ENCODE results near the gene BHLHA15.

BHLHA15 gene

GRCh38 chr7:98215561-98216495, 4.6 kb downstream of the BHLHA15 start:
- Histone ChIP-seq H2BK15ac (ENCODE audit: low read depth, poor library complexity, severe bottlenecking) (peak overlapping the region; percentile 1), H2BK120ac (ENCODE audit: low read depth, low read length) (no peak overlapping the region), H3K27ac (ENCODE audit: low read length, poor library complexity, severe bottlenecking) (no peak overlapping the region), H4K91ac (ENCODE audit: low read length) (peak overlapping the region; percentile 68), H2BK5ac (ENCODE audit: low read depth, low read length, poor library complexity, severe bottlenecking) (no peak overlapping the region), H2AFZ (ENCODE audit: low read depth, low read length) (no peak overlapping the region), H3K4me2 (ENCODE audit: low read length, poor library complexity, severe bottlenecking) (no peak overlapping the region), H3K4me1 (ENCODE audit: control insufficient read depth, insufficient read depth, low read depth, low read length) (peaks cover 8% of the 10 kb centered on the region), H3K9me3 (ENCODE audit: control insufficient read depth, low read length) (no peaks in the 10 kb centered on the region), H3K79me1 (replicated peaks; ENCODE audit: low read length, poor library complexity, severe bottlenecking) (peaks cover 7% of the 10 kb centered on the region), H3K4ac (ENCODE audit: low read depth in 1 of 2, low read length in 2 of 2) (no peak overlapping the region), H3K18ac (ENCODE audit: low read depth in 1 of 2, low read length in 2 of 2) (no peak overlapping the region), H3K36me3 (ENCODE audit: control insufficient read depth in 1 of 2, insufficient read depth in 2 of 2, low read depth in 1 of 2, low read length in 2 of 2) (peaks cover 0 to 42% of the 10 kb centered on the region in 2 experiments), H3K9ac (ENCODE audit: low read length) (no peak overlapping the region), H2BK12ac (ENCODE audit: low read length in 2 of 2) (no peak overlapping the region), H3K14ac (ENCODE audit: low read length in 2 of 2) (no peak overlapping the region), H3K23ac (ENCODE audit: low read length in 2 of 2) (no peak overlapping the region), H4K8ac (ENCODE audit: low read length) (no peak overlapping the region), H2AK5ac (ENCODE audit: low read length, severe bottlenecking) (no peak overlapping the region), H3K4me3 (ENCODE audit: insufficient read depth in 1 of 2, low read depth in 1 of 2, low read length in 2 of 2) (no peak overlapping the region), H3K27me3 (ENCODE audit: control insufficient read depth in 1 of 2, insufficient read depth in 1 of 2, low read length in 2 of 2) (peaks cover 0 to 5% of the 10 kb centered on the region in 2 experiments)
- 97% methylated on average over 30 of the region's 32 CpGs for WGBS
- DNase-seq = no peak

- no peak overlapping the region for H2BK120ac ChIP-seq (ENCODE audit: low read depth, low read length)
- no peak overlapping the region for H4K8ac ChIP-seq (ENCODE audit: low read length)
- H3K4me1 ChIP-seq (ENCODE audit: control insufficient read depth, insufficient read depth, low read depth, low read length) = peaks cover 1% of the 10 kb centered on the region
- no peak overlapping the region for H3K14ac ChIP-seq (ENCODE audit: low read length in 2 of 2)
- H2AK5ac ChIP-seq (ENCODE audit: low read length, severe bottlenecking) = no peak overlapping the region
- H3K79me1 ChIP-seq (replicated peaks; ENCODE audit: low read length, poor library complexity, severe bottlenecking) = peaks cover 7% of the 10 kb centered on the region
- no peak overlapping the region for H2BK12ac ChIP-seq (ENCODE audit: low read length in 2 of 2)
- DNase-seq = no peak
- no peak overlapping the region for H2BK15ac ChIP-seq (ENCODE audit: low read depth, poor library complexity, severe bottlenecking)
- H3K18ac ChIP-seq (ENCODE audit: low read depth in 1 of 2, low read length in 2 of 2) = no peak overlapping the region
- peaks cover 6 to 42% of the 10 kb centered on the region in 2 experiments for H3K36me3 ChIP-seq (ENCODE audit: control insufficient read depth in 1 of 2, insufficient read depth in 2 of 2, low read depth in 1 of 2, low read length in 2 of 2)
- no peaks in the 10 kb centered on the region for H3K9me3 ChIP-seq (ENCODE audit: control insufficient read depth, low read length)
- no peak overlapping the region for H3K23ac ChIP-seq (ENCODE audit: low read length in 2 of 2)
- H4K91ac ChIP-seq (ENCODE audit: low read length) = no peak overlapping the region
- H3K4ac ChIP-seq (ENCODE audit: low read depth in 1 of 2, low read length in 2 of 2) = no peak overlapping the region
- H3K9ac ChIP-seq (ENCODE audit: low read length) = no peak overlapping the region
- no peak overlapping the region for H2AFZ ChIP-seq (ENCODE audit: low read depth, low read length)
- no peak overlapping the region for H3K4me3 ChIP-seq (ENCODE audit: insufficient read depth in 1 of 2, low read depth in 1 of 2, low read length in 2 of 2)
- no peak overlapping the region for H2BK5ac ChIP-seq (ENCODE audit: low read depth, low read length, poor library complexity, severe bottlenecking)
- no peak overlapping the region for H3K4me2 ChIP-seq (ENCODE audit: low read length, poor library complexity, severe bottlenecking)
- no peak overlapping the region for H3K27ac ChIP-seq (ENCODE audit: low read length, poor library complexity, severe bottlenecking)
- 92% methylated on average over 20 of the region's 24 CpGs for WGBS
- no peaks in the 10 kb centered on the region for H3K27me3 ChIP-seq (ENCODE audit: control insufficient read depth in 1 of 2, insufficient read depth in 1 of 2, low read length in 2 of 2)
Measured at GRCh38 chr7:98216941-98217622, 5.8 kb downstream of the BHLHA15 start.

- Histone ChIP-seq H3K14ac (ENCODE audit: low read length in 2 of 2) (no peak overlapping the region), H3K4me2 (ENCODE audit: low read length, poor library complexity, severe bottlenecking) (no peak overlapping the region), H3K18ac (ENCODE audit: low read depth in 1 of 2, low read length in 2 of 2) (no peak overlapping the region), H3K79me1 (replicated peaks; ENCODE audit: low read length, poor library complexity, severe bottlenecking) (peaks cover 7% of the 10 kb centered on the region), H3K36me3 (ENCODE audit: control insufficient read depth in 1 of 2, insufficient read depth in 2 of 2, low read depth in 1 of 2, low read length in 2 of 2) (peaks cover 6 to 50% of the 10 kb centered on the region in 2 experiments), H3K4ac (ENCODE audit: low read depth in 1 of 2, low read length in 2 of 2) (no peak overlapping the region), H3K27ac (ENCODE audit: low read length, poor library complexity, severe bottlenecking) (no peak overlapping the region), H3K27me3 (ENCODE audit: control insufficient read depth in 1 of 2, insufficient read depth in 1 of 2, low read length in 2 of 2) (no peaks in the 10 kb centered on the region), H2BK5ac (ENCODE audit: low read depth, low read length, poor library complexity, severe bottlenecking) (no peak overlapping the region), H3K4me3 (ENCODE audit: insufficient read depth in 1 of 2, low read depth in 1 of 2, low read length in 2 of 2) (no peak overlapping the region), H3K9ac (ENCODE audit: low read length) (no peak overlapping the region), H4K91ac (ENCODE audit: low read length) (no peak overlapping the region), H2AK5ac (ENCODE audit: low read length, severe bottlenecking) (no peak overlapping the region), H3K4me1 (ENCODE audit: control insufficient read depth, insufficient read depth, low read depth, low read length) (peaks cover 1% of the 10 kb centered on the region), H3K23ac (ENCODE audit: low read length in 2 of 2) (no peak overlapping the region), H2BK12ac (ENCODE audit: low read length in 2 of 2) (no peak overlapping the region), H3K9me3 (ENCODE audit: control insufficient read depth, low read length) (no peaks in the 10 kb centered on the region), H4K8ac (ENCODE audit: low read length) (no peak overlapping the region), H2BK120ac (ENCODE audit: low read depth, low read length) (no peak overlapping the region), H2BK15ac (ENCODE audit: low read depth, poor library complexity, severe bottlenecking) (no peak overlapping the region), H2AFZ (ENCODE audit: low read depth, low read length) (no peak overlapping the region)
- DNase-seq = no peak
- WGBS = 92% methylated on average over 41 of the region's 41 CpGs
Measured at GRCh38 chr7:98217623-98218582, 6.7 kb downstream of the BHLHA15 start.

Data from mesenchymal stem cell (in vitro differentiated cells and primary cell).